ENCODE results near the gene PCDH17. TPM values are rescaled to one million over a fixed set of nuclear protein-coding genes. Genes with fewer than 3 reads are reported as not detected.

The PCDH17 gene
- total RNA-seq: not detected
- polyA plus RNA-seq: not detected
- total RNA-seq: 0 to 0.59 (median 0.04) reads per million in 6 experiments

- peak in 1 of 2 donors; percentile 22 for ATAC-seq
- POLR2A ChIA-PET: no interaction called here
- Mint-ChIP-seq H3K4me3 (peak within 1 kb of the TSS; percentile 69 to 88 (median 86)), H3K9me3 (peaks cover 0 to 21% (median 2%) of the 10 kb centered on the region in 9 donors), H3K4me1 (peaks cover 15 to 50% (median 41%) of the 10 kb centered on the region in 4 donors), H3K27ac (peak within 1 kb of the TSS in 6 of 10 donors; percentile 9 to 88 (median 56)), H3K27me3 (peaks cover 15 to 73% (median 62%) of the 10 kb centered on the region in 5 donors), H3K36me3 (peaks cover 2 to 18% (median 13%) of the 10 kb centered on the region in 3 donors)
- peak in 1 of 10 donors; percentile 9 for DNase-seq
These were observed at the start of gene PCDH17 for GRCh38 chr13:57631596-57632275. TSS of gene PCDH17 (plus strand) at chr13:57631744. CDS start at chr13:57632547, 803 bp downstream.

DNA sequence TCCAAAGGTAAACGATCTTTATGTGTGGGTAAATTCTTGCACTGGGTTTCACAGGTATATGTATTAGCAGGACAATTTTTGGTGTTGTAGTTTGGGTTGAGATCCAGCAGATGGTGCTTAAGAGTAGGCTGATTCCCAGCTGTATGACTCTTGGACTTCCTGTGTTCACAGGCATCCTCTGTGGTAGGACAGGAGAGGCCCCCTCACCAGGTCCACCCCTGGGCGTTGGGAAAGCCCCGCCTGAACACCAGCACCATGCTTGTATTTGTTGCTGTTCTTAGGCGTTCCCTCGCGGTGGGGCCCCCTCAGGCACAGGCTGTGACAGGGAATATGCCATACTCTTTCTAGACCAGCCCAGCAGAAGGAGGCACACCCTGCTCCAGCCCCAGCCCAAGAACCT lies 49.5 kb upstream of the PCDH17 start:
- POLR2A ChIA-PET: no interaction called here
- Mint-ChIP-seq H3K9me3 (peaks cover 5 to 26% (median 10%) of the 10 kb centered on the region in 9 donors), H3K27ac (no peak overlapping the region), H3K36me3 (no peaks in the 10 kb centered on the region), H3K27me3 (peaks cover 0 to 2% (median 0%) of the 10 kb centered on the region in 5 donors), H3K4me1 (no peaks in the 10 kb centered on the region), H3K4me3 (no peak overlapping the region)
- no peak for DNase-seq
- no peak for ATAC-seq

GRCh38 chr13:57583529-57583928 lies 48.0 kb upstream of the PCDH17 start:
- ATAC-seq (no peak), DNase-seq (no peak)
- H3K4me3 Mint-ChIP-seq: no peak overlapping the region
- H3K27ac Mint-ChIP-seq: no peak overlapping the region
- H3K27me3 Mint-ChIP-seq: peaks cover 0 to 2% (median 0%) of the 10 kb centered on the region in 5 donors
- POLR2A ChIA-PET: no interaction called here
- H3K4me1 Mint-ChIP-seq: no peaks in the 10 kb centered on the region
- H3K36me3 Mint-ChIP-seq: no peaks in the 10 kb centered on the region
- peaks cover 3 to 20% (median 6%) of the 10 kb centered on the region in 9 donors for H3K9me3 Mint-ChIP-seq

- ATAC-seq (no peak), DNase-seq (no peak)
- no peaks in the 10 kb centered on the region for H3K36me3 Mint-ChIP-seq
- H3K27me3 Mint-ChIP-seq: no peaks in the 10 kb centered on the region
- no peak overlapping the region for H3K4me3 Mint-ChIP-seq
- POLR2A ChIA-PET: no interaction called here
- no peak overlapping the region for H3K27ac Mint-ChIP-seq
- H3K4me1 Mint-ChIP-seq: no peaks in the 10 kb centered on the region
- peaks cover 0 to 10% (median 2%) of the 10 kb centered on the region in 9 donors for H3K9me3 Mint-ChIP-seq
These were observed 42.9 kb upstream of the PCDH17 start for GRCh38 chr13:57588639-57589038.

DNA sequence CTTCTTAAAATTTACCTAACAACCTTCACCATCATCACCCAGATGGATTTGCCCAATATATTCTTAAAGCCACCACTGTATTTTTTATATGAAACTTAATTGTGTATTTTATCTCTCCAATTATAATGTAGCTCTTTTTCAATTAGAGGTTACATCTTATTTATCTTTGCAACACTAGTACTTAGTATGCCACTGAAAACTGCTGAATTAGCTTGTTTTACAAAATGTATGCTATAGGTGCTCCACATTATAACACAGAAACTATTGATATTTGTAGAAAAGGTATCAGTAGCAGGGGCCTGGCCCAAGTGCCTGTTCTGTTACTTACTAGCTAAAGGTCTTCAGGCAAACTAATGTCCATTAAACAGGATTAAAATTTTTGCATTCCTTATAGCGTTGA lies 35.8 kb upstream of the PCDH17 start:
- Mint-ChIP-seq H3K4me3 (no peak overlapping the region), H3K27me3 (no peaks in the 10 kb centered on the region), H3K27ac (no peak overlapping the region), H3K4me1 (no peaks in the 10 kb centered on the region), H3K36me3 (no peaks in the 10 kb centered on the region), H3K9me3 (peaks cover 0 to 18% (median 7%) of the 10 kb centered on the region in 9 donors)
- ATAC-seq (no peak), DNase-seq (no peak)
- POLR2A ChIA-PET: no interaction called here

DNA sequence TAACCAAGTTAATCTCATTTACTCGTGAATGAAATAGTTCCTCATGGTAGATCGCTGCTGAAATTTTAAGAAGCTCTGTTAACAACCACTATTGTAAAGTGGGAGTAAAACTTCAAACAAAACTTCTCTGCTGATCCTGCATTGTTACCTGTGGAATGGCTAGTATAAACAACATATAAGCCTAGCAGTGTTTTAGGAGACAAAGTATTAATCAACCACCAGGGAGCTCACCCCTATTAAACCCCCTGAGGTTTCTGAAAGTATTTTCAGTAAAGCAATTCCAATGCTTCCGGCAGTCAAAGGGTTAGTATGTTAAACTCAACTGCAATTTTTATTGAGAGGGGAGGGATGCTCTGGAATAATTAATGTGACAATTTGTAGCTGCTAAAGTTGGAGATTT lies 30.0 kb upstream of the PCDH17 start:
- ATAC-seq (no peak), DNase-seq (no peak)
- POLR2A ChIA-PET: no interaction called here
- H3K9me3 Mint-ChIP-seq: peaks cover 0 to 17% (median 7%) of the 10 kb centered on the region in 9 donors
- H3K4me1 Mint-ChIP-seq: no peaks in the 10 kb centered on the region
- H3K4me3 Mint-ChIP-seq: no peak overlapping the region
- no peaks in the 10 kb centered on the region for H3K27me3 Mint-ChIP-seq
- no peaks in the 10 kb centered on the region for H3K36me3 Mint-ChIP-seq
- H3K27ac Mint-ChIP-seq: no peak overlapping the region

DNA sequence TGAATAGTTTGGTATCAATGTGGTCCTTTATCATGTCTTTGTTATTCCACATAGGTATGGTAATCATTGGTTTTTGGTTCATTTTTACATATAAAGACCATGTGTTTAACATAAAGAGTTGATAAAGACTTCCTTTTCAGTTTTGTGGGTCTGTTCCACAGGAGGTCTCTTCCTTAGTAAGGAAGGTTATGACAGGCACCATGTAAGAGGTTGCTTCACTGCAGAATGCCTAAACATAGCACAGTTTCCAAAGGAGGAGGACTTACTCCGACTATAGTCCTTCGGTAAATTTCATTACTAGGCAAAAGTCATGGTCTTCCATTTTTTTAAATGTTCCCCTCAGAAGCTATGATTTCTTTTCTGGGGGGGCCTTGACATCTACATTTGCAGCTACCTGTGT lies 27.1 kb upstream of the PCDH17 start:
- DNase-seq: no peak
- POLR2A ChIA-PET: no interaction called here
- H3K4me3 Mint-ChIP-seq: no peak overlapping the region
- no peaks in the 10 kb centered on the region for H3K4me1 Mint-ChIP-seq
- no peak for ATAC-seq
- no peaks in the 10 kb centered on the region for H3K27me3 Mint-ChIP-seq
- H3K9me3 Mint-ChIP-seq: peaks cover 0 to 5% (median 2%) of the 10 kb centered on the region in 9 donors
- H3K36me3 Mint-ChIP-seq: no peaks in the 10 kb centered on the region
- H3K27ac Mint-ChIP-seq: no peak overlapping the region

- Mint-ChIP-seq H3K4me1 (no peaks in the 10 kb centered on the region), H3K9me3 (peaks cover 0 to 9% (median 0%) of the 10 kb centered on the region in 9 donors), H3K27me3 (no peaks in the 10 kb centered on the region), H3K27ac (no peak overlapping the region), H3K36me3 (no peaks in the 10 kb centered on the region), H3K4me3 (no peak overlapping the region)
- ATAC-seq (no peak), DNase-seq (no peak)
- POLR2A ChIA-PET: no interaction called here
These were observed 19.6 kb upstream of the PCDH17 start for GRCh38 chr13:57611969-57612368.

GRCh38 chr13:57612568-57612967 lies 19.0 kb upstream of the PCDH17 start:
- POLR2A ChIA-PET: no interaction called here
- DNase-seq: no peak
- ATAC-seq: no peak
- Mint-ChIP-seq H3K36me3 (no peaks in the 10 kb centered on the region), H3K27ac (no peak overlapping the region), H3K9me3 (peaks cover 0 to 9% (median 0%) of the 10 kb centered on the region in 9 donors), H3K4me3 (no peak overlapping the region), H3K27me3 (no peaks in the 10 kb centered on the region), H3K4me1 (no peaks in the 10 kb centered on the region)

DNA sequence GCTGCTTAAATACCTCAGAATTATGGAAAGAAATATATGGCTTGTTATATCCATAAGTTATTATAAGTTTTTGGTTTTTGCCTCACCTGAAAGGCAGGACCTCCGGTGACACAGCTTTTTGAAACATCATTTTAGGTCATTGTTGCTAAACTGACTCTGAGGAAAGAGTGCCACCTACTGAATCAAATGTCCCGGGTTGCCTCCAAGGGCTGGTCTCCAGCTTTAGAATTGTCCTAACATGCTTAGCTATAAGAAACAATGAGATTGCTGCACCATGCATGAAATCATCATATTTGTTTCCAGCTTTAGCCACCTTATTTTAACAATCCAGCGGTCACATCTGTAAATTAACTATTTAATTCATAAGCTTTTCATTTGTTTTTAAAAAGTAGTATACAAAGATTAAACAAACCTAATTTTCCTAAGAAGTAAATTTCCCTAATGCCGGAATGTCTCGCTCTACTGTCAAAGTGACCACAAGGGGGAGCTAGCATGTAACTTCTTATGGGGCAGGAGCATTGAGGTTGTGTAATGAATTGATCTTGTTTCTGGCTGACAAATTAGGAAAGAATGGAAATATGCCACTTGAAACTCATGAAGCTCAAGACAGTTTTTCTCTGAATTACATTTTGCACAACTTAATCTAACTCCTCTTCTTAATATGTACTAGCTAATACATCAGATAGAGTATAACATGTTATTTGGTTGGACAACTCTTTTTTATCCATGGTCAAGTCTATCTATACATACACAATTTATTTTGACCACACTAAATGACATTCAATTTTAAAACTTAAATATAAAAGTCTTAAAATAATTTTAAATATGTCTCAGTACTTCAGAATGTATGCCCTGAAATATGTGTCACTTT lies 6.7 kb upstream of the PCDH17 start:
- peaks cover 0 to 18% (median 0%) of the 10 kb centered on the region in 3 donors for H3K36me3 Mint-ChIP-seq
- ATAC-seq (no peak), DNase-seq (peak in 1 of 10 donors; percentile 11)
- no peak overlapping the region for H3K27ac Mint-ChIP-seq
- no peak overlapping the region for H3K4me3 Mint-ChIP-seq
- POLR2A ChIA-PET: no interaction called here
- H3K4me1 Mint-ChIP-seq: peaks cover 6 to 18% (median 13%) of the 10 kb centered on the region in 4 donors
- peaks cover 0 to 6% (median 0%) of the 10 kb centered on the region in 9 donors for H3K9me3 Mint-ChIP-seq
- peaks cover 4 to 32% (median 24%) of the 10 kb centered on the region in 5 donors for H3K27me3 Mint-ChIP-seq

GRCh38 chr13:57627663-57628062 lies 3.9 kb upstream of the PCDH17 start:
- Mint-ChIP-seq H3K27ac (no peak overlapping the region), H3K27me3 (peaks cover 9 to 54% (median 47%) of the 10 kb centered on the region in 5 donors), H3K4me3 (no peak overlapping the region), H3K36me3 (peaks cover 2 to 18% (median 13%) of the 10 kb centered on the region in 3 donors), H3K9me3 (peaks cover 0 to 11% (median 0%) of the 10 kb centered on the region in 9 donors), H3K4me1 (peaks cover 15 to 45% (median 38%) of the 10 kb centered on the region in 4 donors)
- POLR2A ChIA-PET: no interaction called here
- ATAC-seq (no peak), DNase-seq (peak in 1 of 10 donors; percentile 9)

GRCh38 chr13:57629391-57629804 lies 2.1 kb upstream of the PCDH17 start:
- Mint-ChIP-seq H3K9me3 (peaks cover 0 to 19% (median 2%) of the 10 kb centered on the region in 9 donors), H3K4me1 (peaks cover 15 to 47% (median 41%) of the 10 kb centered on the region in 4 donors), H3K4me3 (peak overlapping the region; percentile 64 to 88 (median 83)), H3K27ac (peak overlapping the region in 1 of 10 donors; percentile 74), H3K36me3 (peaks cover 2 to 18% (median 13%) of the 10 kb centered on the region in 3 donors), H3K27me3 (peaks cover 9 to 68% (median 59%) of the 10 kb centered on the region in 5 donors)
- DNase-seq (no peak), ATAC-seq (peak in 1 of 2 donors; percentile 42)
- POLR2A ChIA-PET: no interaction called here
